Neuronal stem cell (in vitro differentiated cells): ENCODE results near the gene RICTOR.
"Not testable (repeated sequence)": the region's sequence is repeated elsewhere in the genome, so short reads cannot be mapped to it uniquely, and the experiment has no call there.

ENCODE experiments used
- DNase-seq: peaks from one replicate; pipeline ENCODE4 v3.0.0-alpha.2; 2013; ENCODE audit warnings: low spot score
- H2AFZ ChIP-seq: one replicate; pipeline ENCODE4 v1.6.1; 2013; ENCODE audit warnings: mild to moderate bottlenecking, low read length, inconsistent platforms
- H2AK5ac ChIP-seq: 2 replicates; pipeline ENCODE4 v1.6.1; 2013; ENCODE audit warnings: low read depth, mild to moderate bottlenecking, inconsistent platforms, low read length, moderate library complexity, mixed read lengths
- H2BK120ac ChIP-seq: 2 replicates; pipeline ENCODE4 v1.6.1; 2013; ENCODE audit warnings: low read depth, mild to moderate bottlenecking, inconsistent platforms, low read length, moderate library complexity, mixed read lengths
- H2BK12ac ChIP-seq: one replicate; pipeline ENCODE4 v1.6.1; 2013; ENCODE audit warnings: low read length, inconsistent platforms
- H2BK15ac ChIP-seq: 2 replicates; pipeline ENCODE4 v1.6.1; 2013; ENCODE audit warnings: mild to moderate bottlenecking, low read length, inconsistent platforms, mixed read lengths
- H2BK5ac ChIP-seq: one replicate; pipeline ENCODE4 v1.6.1; 2013; ENCODE audit warnings: inconsistent platforms, mild to moderate bottlenecking, low read length, moderate library complexity
- H3K14ac ChIP-seq: one replicate; pipeline ENCODE4 v1.6.1; 2013; ENCODE audit warnings: low read length, inconsistent platforms
- H3K18ac ChIP-seq: 2 replicates; pipeline ENCODE4 v1.6.1; 2013; ENCODE audit warnings: low read length, inconsistent platforms
- H3K23ac ChIP-seq: 2 replicates; pipeline ENCODE4 v1.6.1; 2013; ENCODE audit warnings: low read depth, mild to moderate bottlenecking, mixed read lengths, low read length, inconsistent platforms; ENCODE audit not compliant: poor library complexity
- H3K27ac ChIP-seq: replicated peaks from 3 replicates; pipeline ENCODE4 v1.5.1; 2013; ENCODE audit warnings: low read length, inconsistent platforms
- H3K27me3 ChIP-seq, 3 experiments: 2 replicates each; pipeline ENCODE4 v1.6.1; 2013; ENCODE audit warnings: low read length in 3 of 3, mild to moderate bottlenecking in 2 of 3, inconsistent platforms in 1 of 3, low read depth in 1 of 3, mixed read lengths in 1 of 3, moderate library complexity in 1 of 3; ENCODE audit not compliant: control insufficient read depth in 3 of 3, insufficient read depth in 3 of 3
- H3K36me3 ChIP-seq, 2 donors: replicated peaks in 1 of 2; 2 replicates each; pipeline ENCODE4 v1.6.1; 2013; ENCODE audit warnings: low read length in 2 of 2; ENCODE audit not compliant: control insufficient read depth in 2 of 2, insufficient read depth in 2 of 2
- H3K4ac ChIP-seq: 2 replicates; pipeline ENCODE4 v1.6.1; 2013; ENCODE audit warnings: inconsistent platforms, mild to moderate bottlenecking, low read length, moderate library complexity
- H3K4me1 ChIP-seq, 2 donors: 1 replicate in 1 of 2; 2 replicates in 1 of 2; pipeline ENCODE4 v1.6.1; 2013; ENCODE audit warnings: low read length in 2 of 2, low read depth in 1 of 2; ENCODE audit not compliant: control insufficient read depth in 2 of 2, insufficient read depth in 1 of 2
- H3K4me2 ChIP-seq: one replicate; pipeline ENCODE4 v1.6.1; 2013; ENCODE audit warnings: mild to moderate bottlenecking, low read length, inconsistent platforms; ENCODE audit not compliant: insufficient read depth, poor library complexity, severe bottlenecking
- H3K4me3 ChIP-seq, 2 donors: 2 replicates each; pipeline ENCODE4 v1.5.1; 2013; ENCODE audit warnings: low read length in 2 of 2, mild to moderate bottlenecking in 2 of 2, inconsistent platforms in 1 of 2, moderate library complexity in 1 of 2
- H3K79me1 ChIP-seq: one replicate; pipeline ENCODE4 v1.6.1; 2013; ENCODE audit warnings: low read depth, mild to moderate bottlenecking, inconsistent platforms, low read length, moderate library complexity
- H3K9ac ChIP-seq: one replicate; pipeline ENCODE4 v1.6.1; 2013; ENCODE audit warnings: mild to moderate bottlenecking, low read depth, low read length, inconsistent platforms; ENCODE audit not compliant: poor library complexity
- H3K9me3 ChIP-seq, 2 donors: replicated peaks in 1 of 2; 2 replicates each; pipeline versions ENCODE3 to v1.6.1; 2013; ENCODE audit warnings: low read length in 2 of 2, mild to moderate bottlenecking in 2 of 2, inconsistent platforms in 1 of 2, low read depth in 1 of 2, mixed read lengths in 1 of 2, moderate library complexity in 1 of 2; ENCODE audit not compliant: control insufficient read depth in 2 of 2, insufficient read depth in 1 of 2
- H4K8ac ChIP-seq: one replicate; pipeline ENCODE4 v1.6.1; 2013; ENCODE audit warnings: low read depth, mild to moderate bottlenecking, inconsistent platforms, low read length, moderate library complexity
- H4K91ac ChIP-seq: one replicate; pipeline ENCODE4 v1.6.1; 2013; ENCODE audit warnings: low read length, low read depth, mild to moderate bottlenecking, inconsistent platforms; ENCODE audit not compliant: poor library complexity
- WGBS, 2 donors: extraction: QIAGEN DNeasy Blood & Tissue Kit; methylation state at CpG; one replicate each; pipeline ENCODE4 v1.1.7; 2013; ENCODE audit warnings: missing lambda C conversion rate in 2 of 2, mixed read lengths in 1 of 2; ENCODE audit not compliant: insufficient read length in 2 of 2, insufficient replicate concordance in 1 of 2; ENCODE audit errors: extremely low coverage in 2 of 2; 5-methylcytosine and 5-hydroxymethylcytosine counted together

Gene RICTOR

GRCh38 chr5:39052141-39052540 lies 22.1 kb downstream of the RICTOR start:
- Histone ChIP-seq H2AK5ac (no peak overlapping the region), H3K4me2 (no peak overlapping the region), H4K8ac (no peak overlapping the region), H3K27ac (no peak overlapping the region), H3K9ac (no peak overlapping the region), H3K36me3 (no peaks in the 10 kb centered on the region), H3K4me3 (no peak overlapping the region), H3K4ac (no peak overlapping the region), H3K27me3 (no peaks in the 10 kb centered on the region), H3K23ac (no peak overlapping the region), H3K14ac (no peak overlapping the region), H3K18ac (no peak overlapping the region), H3K4me1 (no peaks in the 10 kb centered on the region), H4K91ac (no peak overlapping the region), H3K79me1 (peaks cover 3% of the 10 kb centered on the region), H2AFZ (no peak overlapping the region), H2BK5ac (no peak overlapping the region), H3K9me3 (peaks cover 1 to 3% of the 10 kb centered on the region in 2 donors), H2BK120ac (no peak overlapping the region), H2BK15ac (no peak overlapping the region), H2BK12ac (no peak overlapping the region)
- no CpG with 5 or more reads among the region's 3 CpGs for WGBS, 2 donors
- no peak for DNase-seq

GRCh38 chr5:39049315-39049714 lies 24.9 kb downstream of the RICTOR start:
- Histone ChIP-seq H3K36me3 (no peaks in the 10 kb centered on the region), H3K14ac (no peak overlapping the region), H2BK5ac (no peak overlapping the region)

GRCh38 chr5:39040875-39041274 lies 33.3 kb downstream of the RICTOR start:
- no peak overlapping the region for H2BK5ac ChIP-seq
- no peak overlapping the region for H2BK15ac ChIP-seq
- H3K79me1 ChIP-seq: peaks cover 2% of the 10 kb centered on the region
- no peak overlapping the region for H4K8ac ChIP-seq
- H2BK12ac ChIP-seq: no peak overlapping the region
- H3K4ac ChIP-seq: no peak overlapping the region
- H3K27me3 ChIP-seq: no peaks in the 10 kb centered on the region
- WGBS, 2 donors: no CpG with 5 or more reads among the region's 1 CpG
- H3K18ac ChIP-seq: no peak overlapping the region
- no peak overlapping the region for H3K4me2 ChIP-seq
- H3K4me1 ChIP-seq: no peaks in the 10 kb centered on the region
- no peak overlapping the region for H3K9ac ChIP-seq
- H3K27ac ChIP-seq: no peak overlapping the region
- no peak overlapping the region for H2BK120ac ChIP-seq
- H3K14ac ChIP-seq: no peak overlapping the region
- DNase-seq: no peak
- no peaks in the 10 kb centered on the region for H3K9me3 ChIP-seq
- H3K23ac ChIP-seq: no peak overlapping the region
- no peak overlapping the region for H2AFZ ChIP-seq
- no peak overlapping the region for H4K91ac ChIP-seq
- H2AK5ac ChIP-seq: no peak overlapping the region
- H3K4me3 ChIP-seq: no peak overlapping the region
- no peaks in the 10 kb centered on the region for H3K36me3 ChIP-seq

More at GRCh38 chr5:39049315-39049714, 24.9 kb downstream of the RICTOR start:
- Histone ChIP-seq H3K4me1 (no peaks in the 10 kb centered on the region), H3K18ac (no peak overlapping the region), H3K23ac (no peak overlapping the region), H2BK15ac (no peak overlapping the region), H3K4me3 (no peak overlapping the region), H3K9ac (no peak overlapping the region), H3K27ac (no peak overlapping the region), H4K91ac (no peak overlapping the region), H3K27me3 (no peaks in the 10 kb centered on the region), H3K79me1 (no peaks in the 10 kb centered on the region), H2AFZ (no peak overlapping the region), H2BK120ac (no peak overlapping the region), H2AK5ac (no peak overlapping the region), H4K8ac (no peak overlapping the region), H3K4ac (no peak overlapping the region), H3K4me2 (no peak overlapping the region), H3K9me3 (peaks cover 1 to 10% of the 10 kb centered on the region in 2 donors), H2BK12ac (no peak overlapping the region)
- no CpG with 5 or more reads among the region's 1 CpG for WGBS, 2 donors
- DNase-seq: no peak

- H4K91ac ChIP-seq, H2AFZ ChIP-seq, H3K27me3 ChIP-seq, H4K8ac ChIP-seq, H3K9ac ChIP-seq, H3K36me3 ChIP-seq, DNase-seq, H3K14ac ChIP-seq, H2BK5ac ChIP-seq, H3K27ac ChIP-seq, H3K4me3 ChIP-seq, H3K4ac ChIP-seq, H2BK12ac ChIP-seq, H2AK5ac ChIP-seq, H3K4me2 ChIP-seq, H3K4me1 ChIP-seq, H2BK120ac ChIP-seq, H3K79me1 ChIP-seq, H3K18ac ChIP-seq, H3K23ac ChIP-seq, H2BK15ac ChIP-seq: not testable (repeated sequence)
- WGBS, 2 donors: no CpG with 5 or more reads among the region's 12 CpGs
- H3K9me3 ChIP-seq: peaks cover 1 to 10% of the 10 kb centered on the region in 2 donors
Measured at GRCh38 chr5:39034493-39034892, 39.7 kb downstream of the RICTOR start.
